ENCODE data around the gene SERPINB2.

SERPINB2 gene

GRCh38 chr18:63888470-63889190, 1.1 kb downstream of the SERPINB2 start:
- H3K9ac ChIP-seq (ENCODE audit: insufficient read length, low read depth): no peak overlapping the region
- H3K4me3 ChIP-seq (ENCODE audit: insufficient read length, low read depth): no peak overlapping the region
- TF ChIP-seq YY1 (IDR thresholded peaks at IDR 0.05; ENCODE audit: insufficient read depth, insufficient read length) (no peak), ZNF274 (IDR thresholded peaks at IDR 0.05; ENCODE audit: low read depth, low read length) (no peak), SUZ12 (IDR thresholded peaks at IDR 0.05; ENCODE audit: extremely low read depth, insufficient read depth, insufficient read length) (no peak)
- no peaks in the 10 kb centered on the region for H3K27me3 ChIP-seq (ENCODE audit: insufficient read depth, insufficient read length)
- H3K36me3 ChIP-seq (ENCODE audit: insufficient read depth, insufficient read length, low read length): no peaks in the 10 kb centered on the region
- DNase-seq (ENCODE audit: low read depth, low spot score): no peak
- H3K9me3 ChIP-seq (ENCODE audit: insufficient read depth, low read length): no peaks in the 10 kb centered on the region
- H3K4me1 ChIP-seq (ENCODE audit: insufficient read depth, insufficient read length): no peaks in the 10 kb centered on the region

DNA sequence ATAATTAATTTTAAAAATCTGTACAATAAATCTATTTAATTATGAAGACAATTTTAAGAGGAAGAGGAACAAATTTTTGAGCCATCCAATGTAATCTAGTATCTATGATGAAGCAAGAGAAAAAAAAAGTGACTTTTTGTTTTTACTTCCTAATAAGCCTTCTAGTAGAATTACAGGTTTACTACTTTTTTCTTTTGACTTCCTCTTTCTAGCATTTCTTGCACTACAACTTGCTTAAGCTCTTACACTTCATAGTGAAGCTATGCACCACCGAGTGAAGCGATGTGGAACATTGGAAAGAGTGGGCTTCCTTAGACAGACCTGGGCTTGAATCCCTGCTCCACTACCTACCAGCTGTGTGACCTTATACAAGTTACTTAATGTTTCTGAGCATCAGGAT, 2.1 kb downstream of the SERPINB2 start:
- no peak for TF ChIP-seq ZNF274 (IDR thresholded peaks at IDR 0.05; ENCODE audit: low read depth, low read length)
- no peak for TF ChIP-seq YY1 (IDR thresholded peaks at IDR 0.05; ENCODE audit: insufficient read depth, insufficient read length)
- no peak for TF ChIP-seq SUZ12 (IDR thresholded peaks at IDR 0.05; ENCODE audit: extremely low read depth, insufficient read depth, insufficient read length)

DNA sequence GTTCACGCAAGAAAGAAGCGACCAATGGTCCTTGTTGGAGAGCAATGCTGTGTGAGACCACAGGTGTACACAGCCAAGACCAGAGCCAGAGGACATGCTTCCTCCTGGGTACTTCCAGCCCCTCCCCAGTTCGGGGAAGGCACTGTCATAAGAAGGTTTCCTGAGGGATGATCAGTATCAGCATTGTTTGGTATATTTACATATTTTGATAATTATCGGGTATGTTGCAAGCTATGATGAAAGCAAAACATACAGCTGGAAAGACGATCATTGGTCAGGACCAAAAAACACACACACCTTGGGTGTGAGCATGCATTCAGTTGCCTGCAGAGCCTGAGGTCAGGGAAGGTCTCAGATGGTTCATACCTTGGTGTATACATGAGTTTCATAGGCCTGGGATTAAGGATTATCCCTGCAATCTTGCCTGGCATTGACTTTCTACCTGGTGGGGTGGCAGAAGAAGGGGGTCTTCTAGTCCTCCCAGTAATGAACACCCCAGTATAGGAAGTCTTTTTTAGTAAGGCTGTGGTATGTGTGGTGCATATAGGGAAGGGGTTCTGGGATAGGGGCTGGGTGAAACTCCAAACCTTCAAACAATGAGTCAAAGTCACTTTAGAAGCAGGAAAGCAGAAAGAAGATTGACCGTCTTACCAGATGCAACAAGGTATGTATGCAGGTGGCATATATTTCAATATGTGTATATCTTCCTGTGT, 2.9 kb downstream of the SERPINB2 start:
- DNase-seq (ENCODE audit: low read depth, low spot score): no peak
- no peaks in the 10 kb centered on the region for H3K27me3 ChIP-seq (ENCODE audit: insufficient read depth, insufficient read length)
- TF ChIP-seq ZNF274 (IDR thresholded peaks at IDR 0.05; ENCODE audit: low read depth, low read length): no peak
- TF ChIP-seq SUZ12 (IDR thresholded peaks at IDR 0.05; ENCODE audit: extremely low read depth, insufficient read depth, insufficient read length): no peak
- TF ChIP-seq YY1 (IDR thresholded peaks at IDR 0.05; ENCODE audit: insufficient read depth, insufficient read length): no peak
- no peaks in the 10 kb centered on the region for H3K36me3 ChIP-seq (ENCODE audit: insufficient read depth, insufficient read length, low read length)
- H3K4me3 ChIP-seq (ENCODE audit: insufficient read length, low read depth): no peak overlapping the region
- no peaks in the 10 kb centered on the region for H3K4me1 ChIP-seq (ENCODE audit: insufficient read depth, insufficient read length)
- no peaks in the 10 kb centered on the region for H3K9me3 ChIP-seq (ENCODE audit: insufficient read depth, low read length)
- H3K9ac ChIP-seq (ENCODE audit: insufficient read length, low read depth): no peak overlapping the region

More for the DNA sequence above, 2.1 kb downstream of the SERPINB2 start:
- no peak overlapping the region for H3K9ac ChIP-seq (ENCODE audit: insufficient read length, low read depth)
- H3K4me3 ChIP-seq (ENCODE audit: insufficient read length, low read depth): no peak overlapping the region
- H3K4me1 ChIP-seq (ENCODE audit: insufficient read depth, insufficient read length): no peaks in the 10 kb centered on the region
- no peaks in the 10 kb centered on the region for H3K27me3 ChIP-seq (ENCODE audit: insufficient read depth, insufficient read length)
- H3K36me3 ChIP-seq (ENCODE audit: insufficient read depth, insufficient read length, low read length): no peaks in the 10 kb centered on the region
- H3K9me3 ChIP-seq (ENCODE audit: insufficient read depth, low read length): no peaks in the 10 kb centered on the region
- DNase-seq (ENCODE audit: low read depth, low spot score): no peak

GRCh38 chr18:63890950-63891304, 3.4 kb downstream of the SERPINB2 start:
- H3K9ac ChIP-seq (ENCODE audit: insufficient read length, low read depth): no peak overlapping the region
- DNase-seq (ENCODE audit: low read depth, low spot score): no peak
- H3K4me3 ChIP-seq (ENCODE audit: insufficient read length, low read depth): no peak overlapping the region

DNA sequence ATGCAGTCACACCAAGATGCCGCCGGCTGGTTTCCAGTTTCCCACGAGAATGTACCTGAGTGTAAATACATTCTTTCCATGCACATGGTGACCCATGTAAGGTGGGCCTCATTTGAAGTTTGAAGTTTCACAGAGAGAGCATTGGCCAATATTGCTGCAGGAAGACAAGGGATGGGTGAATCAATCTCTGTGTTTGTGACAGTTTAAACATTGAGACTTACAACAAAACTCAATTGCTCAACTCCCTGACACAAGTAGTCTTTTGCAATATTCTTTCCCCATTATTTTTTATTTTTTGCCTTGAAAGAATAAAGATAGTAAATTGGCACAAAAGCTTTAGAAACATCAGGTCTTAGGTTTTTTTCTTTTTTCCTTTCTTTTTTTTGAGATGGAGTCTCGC, 5.1 kb downstream of the SERPINB2 start:
- H3K9ac ChIP-seq (ENCODE audit: insufficient read length, low read depth): no peak overlapping the region
- H3K36me3 ChIP-seq (ENCODE audit: insufficient read depth, insufficient read length, low read length): no peaks in the 10 kb centered on the region
- TF ChIP-seq YY1 (IDR thresholded peaks at IDR 0.05; ENCODE audit: insufficient read depth, insufficient read length) (no peak), ZNF274 (IDR thresholded peaks at IDR 0.05; ENCODE audit: low read depth, low read length) (no peak), SUZ12 (IDR thresholded peaks at IDR 0.05; ENCODE audit: extremely low read depth, insufficient read depth, insufficient read length) (no peak)
- no peaks in the 10 kb centered on the region for H3K4me1 ChIP-seq (ENCODE audit: insufficient read depth, insufficient read length)
- no peaks in the 10 kb centered on the region for H3K9me3 ChIP-seq (ENCODE audit: insufficient read depth, low read length)
- H3K4me3 ChIP-seq (ENCODE audit: insufficient read length, low read depth): no peak overlapping the region
- DNase-seq (ENCODE audit: low read depth, low spot score): no peak
- H3K27me3 ChIP-seq (ENCODE audit: insufficient read depth, insufficient read length): no peaks in the 10 kb centered on the region

More at GRCh38 chr18:63890950-63891304, 3.4 kb downstream of the SERPINB2 start:
- no peaks in the 10 kb centered on the region for H3K36me3 ChIP-seq (ENCODE audit: insufficient read depth, insufficient read length, low read length)
- no peaks in the 10 kb centered on the region for H3K27me3 ChIP-seq (ENCODE audit: insufficient read depth, insufficient read length)
- H3K9me3 ChIP-seq (ENCODE audit: insufficient read depth, low read length): no peaks in the 10 kb centered on the region
- TF ChIP-seq YY1 (IDR thresholded peaks at IDR 0.05; ENCODE audit: insufficient read depth, insufficient read length): no peak
- no peak for TF ChIP-seq ZNF274 (IDR thresholded peaks at IDR 0.05; ENCODE audit: low read depth, low read length)
- no peak for TF ChIP-seq SUZ12 (IDR thresholded peaks at IDR 0.05; ENCODE audit: extremely low read depth, insufficient read depth, insufficient read length)
- no peaks in the 10 kb centered on the region for H3K4me1 ChIP-seq (ENCODE audit: insufficient read depth, insufficient read length)

DNA sequence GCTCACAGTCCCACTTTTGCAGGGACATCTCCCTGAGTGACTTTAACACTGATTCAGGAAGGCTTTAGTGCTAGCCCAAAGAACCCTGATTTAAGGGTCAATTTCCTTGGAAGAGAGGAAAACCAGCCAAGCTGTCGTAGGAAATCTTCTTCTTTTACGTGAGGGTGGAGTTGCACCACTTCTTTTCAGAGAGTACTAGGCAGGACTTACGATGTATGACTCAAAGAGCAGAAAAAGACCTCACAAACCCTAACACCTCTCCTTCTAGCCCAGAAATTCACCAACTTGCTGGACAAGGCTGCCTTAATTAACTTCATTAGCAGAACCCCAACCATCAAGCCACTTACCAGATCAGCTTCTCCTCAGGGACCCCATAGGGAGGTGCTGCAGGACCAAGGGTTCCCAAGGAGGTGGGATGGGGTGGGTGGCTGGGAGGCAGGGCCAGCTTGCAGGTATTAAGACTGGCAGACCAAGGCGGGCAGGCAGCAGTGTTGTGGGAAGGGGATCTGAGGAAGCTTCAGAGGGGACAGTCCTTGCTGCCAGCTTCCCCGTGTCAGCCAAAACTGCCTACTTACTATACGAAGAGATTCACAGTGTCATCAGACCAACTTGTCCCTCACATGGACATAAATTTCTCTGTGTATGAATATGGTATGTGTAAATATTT, 6.7 kb downstream of the SERPINB2 start:
- no peak overlapping the region for H3K4me3 ChIP-seq (ENCODE audit: insufficient read length, low read depth)

DNA sequence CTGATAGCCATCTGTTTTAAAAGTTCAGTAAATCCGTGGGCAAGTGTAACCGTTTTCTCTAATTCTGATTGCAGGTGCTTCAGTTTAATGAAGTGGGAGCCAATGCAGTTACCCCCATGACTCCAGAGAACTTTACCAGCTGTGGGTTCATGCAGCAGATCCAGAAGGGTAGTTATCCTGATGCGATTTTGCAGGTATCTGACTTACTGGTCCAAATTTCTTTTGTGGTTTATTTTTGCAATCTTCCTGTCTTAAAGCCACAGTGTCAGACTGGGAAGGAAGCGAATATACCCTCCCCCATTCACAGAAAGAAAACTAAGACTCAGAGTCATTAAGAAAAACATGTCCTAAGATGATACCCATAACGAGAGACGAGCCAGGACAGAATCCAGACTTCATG, 7.7 kb downstream of the SERPINB2 start:
- Histone ChIP-seq H3K9me3 (ENCODE audit: insufficient read depth, low read length) (no peaks in the 10 kb centered on the region), H3K4me3 (ENCODE audit: insufficient read length, low read depth) (no peak overlapping the region), H3K36me3 (ENCODE audit: insufficient read depth, insufficient read length, low read length) (no peaks in the 10 kb centered on the region), H3K9ac (ENCODE audit: insufficient read length, low read depth) (no peak overlapping the region), H3K4me1 (ENCODE audit: insufficient read depth, insufficient read length) (no peaks in the 10 kb centered on the region), H3K27me3 (ENCODE audit: insufficient read depth, insufficient read length) (no peaks in the 10 kb centered on the region)
- TF ChIP-seq SUZ12 (IDR thresholded peaks at IDR 0.05; ENCODE audit: extremely low read depth, insufficient read depth, insufficient read length): no peak
- TF ChIP-seq YY1 (IDR thresholded peaks at IDR 0.05; ENCODE audit: insufficient read depth, insufficient read length): no peak
- no peak for TF ChIP-seq ZNF274 (IDR thresholded peaks at IDR 0.05; ENCODE audit: low read depth, low read length)
- no peak for DNase-seq (ENCODE audit: low read depth, low spot score)

More for the DNA sequence above, 6.7 kb downstream of the SERPINB2 start:
- Histone ChIP-seq H3K9me3 (ENCODE audit: insufficient read depth, low read length) (no peaks in the 10 kb centered on the region), H3K27me3 (ENCODE audit: insufficient read depth, insufficient read length) (no peaks in the 10 kb centered on the region), H3K4me1 (ENCODE audit: insufficient read depth, insufficient read length) (no peaks in the 10 kb centered on the region), H3K36me3 (ENCODE audit: insufficient read depth, insufficient read length, low read length) (no peaks in the 10 kb centered on the region), H3K9ac (ENCODE audit: insufficient read length, low read depth) (no peak overlapping the region)
- no peak for DNase-seq (ENCODE audit: low read depth, low spot score)
- no peak for TF ChIP-seq ZNF274 (IDR thresholded peaks at IDR 0.05; ENCODE audit: low read depth, low read length)
- TF ChIP-seq YY1 (IDR thresholded peaks at IDR 0.05; ENCODE audit: insufficient read depth, insufficient read length): no peak
- no peak for TF ChIP-seq SUZ12 (IDR thresholded peaks at IDR 0.05; ENCODE audit: extremely low read depth, insufficient read depth, insufficient read length)
